G401 (cell line): Measurements from ENCODE around the gene NDUFAF2. TPM values are rescaled to one million over a fixed set of nuclear protein-coding genes. Genes with fewer than 3 reads are reported as not detected.
"Not testable (repeated sequence)": the region's sequence is repeated elsewhere in the genome, so short reads cannot be mapped to it uniquely, and the experiment has no call there.

Source experiments
- DNase-seq: peaks from one replicate; pipeline ENCODE4 v3.0.0-alpha.2; 2015; ENCODE audit warnings: low spot score
- in situ Hi-C: cut with HindIII; loops from 2 replicates; pipeline ENCODE4 v1.10.0; 2016; ENCODE audit warnings: low sequenced_read_pairs, mixed read lengths
- total RNA-seq: library from RNA; depleted of rRNA; stranded (reverse); fragments of >200 nt; shearing (Covaris generic); gene quantifications from 2 replicates; pipeline ENCODE4 v1.2.3, GENCODE V29; 2014

Gene NDUFAF2
- total RNA-seq, 1 experiment from 2014 or later: 87.6 TPM

- in situ Hi-C loops, DNase-seq: not testable (repeated sequence)
Observed at GRCh38 chr5:60982127-60982526, 37.1 kb downstream of the NDUFAF2 start.

DNA sequence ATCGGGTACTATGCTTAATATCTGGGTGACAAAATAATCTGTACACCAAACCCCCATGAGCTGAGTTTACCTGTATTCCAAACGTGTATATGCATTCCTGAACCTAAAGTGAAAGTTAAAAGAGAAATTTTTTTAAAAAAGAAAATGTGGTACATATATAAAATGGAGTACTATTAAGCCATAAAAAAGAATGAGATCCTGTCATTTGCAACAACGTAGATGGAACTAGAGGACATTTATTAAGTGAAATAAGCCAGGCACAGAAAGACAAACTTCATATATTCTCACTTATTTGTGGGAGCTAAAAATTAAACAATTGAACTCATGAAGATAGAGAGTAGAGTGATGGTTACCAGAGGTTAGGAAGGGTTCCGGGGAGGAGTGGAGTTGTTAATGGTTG lies 44.8 kb downstream of the NDUFAF2 start:
- DNase-seq: no peak
- in situ Hi-C loops: no loop called here

DNA sequence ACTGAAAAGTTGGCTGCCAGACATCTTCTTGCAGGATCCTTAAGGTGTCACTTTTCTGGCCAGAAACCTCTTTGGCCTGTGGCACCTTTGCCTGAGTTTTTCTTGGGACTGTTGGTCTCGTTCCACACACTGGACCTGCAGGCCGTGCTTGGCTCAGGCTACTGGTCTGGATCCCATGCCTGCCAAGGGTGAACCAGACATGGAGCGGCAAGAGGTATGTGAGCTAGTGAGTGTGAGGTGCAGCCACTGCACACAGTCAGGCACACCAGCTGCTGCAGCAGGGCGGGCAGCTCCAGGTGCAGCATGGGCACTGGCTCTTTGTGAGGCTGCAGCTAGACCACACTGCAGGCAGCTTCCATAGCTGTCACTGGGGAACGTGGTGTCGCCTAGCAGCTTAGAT lies 47.9 kb downstream of the NDUFAF2 start:
- no peak for DNase-seq
- in situ Hi-C loops: no loop called here

DNA sequence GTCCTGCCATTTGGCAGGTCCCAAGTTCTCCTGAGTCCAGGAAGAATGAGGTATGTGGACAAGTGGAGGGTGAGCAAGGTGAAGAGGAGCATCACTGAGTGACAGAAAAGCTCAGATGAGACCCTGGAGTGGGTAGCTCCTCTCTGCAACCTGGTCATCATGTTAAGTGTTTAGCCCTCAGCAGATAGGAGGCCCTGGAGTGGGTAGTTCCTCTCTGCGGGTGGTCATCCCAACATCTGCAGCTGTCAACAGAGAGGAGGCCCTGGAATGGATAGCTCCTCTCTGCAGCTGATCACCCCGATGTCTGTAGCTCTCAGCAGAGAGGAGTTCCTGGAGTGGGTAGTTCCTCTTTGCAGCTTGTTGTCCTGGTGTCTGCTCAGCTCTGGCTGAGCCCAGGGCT lies 48.4 kb downstream of the NDUFAF2 start:
- no peak for DNase-seq
- in situ Hi-C loops: no loop called here

GRCh38 chr5:60993875-60994571 lies 49.0 kb downstream of the NDUFAF2 start:
- no peak for DNase-seq
- in situ Hi-C loops: no loop called here

GRCh38 chr5:60996368-60996767 lies 51.4 kb downstream of the NDUFAF2 start:
- in situ Hi-C loops: no loop called here
- DNase-seq: no peak

DNA sequence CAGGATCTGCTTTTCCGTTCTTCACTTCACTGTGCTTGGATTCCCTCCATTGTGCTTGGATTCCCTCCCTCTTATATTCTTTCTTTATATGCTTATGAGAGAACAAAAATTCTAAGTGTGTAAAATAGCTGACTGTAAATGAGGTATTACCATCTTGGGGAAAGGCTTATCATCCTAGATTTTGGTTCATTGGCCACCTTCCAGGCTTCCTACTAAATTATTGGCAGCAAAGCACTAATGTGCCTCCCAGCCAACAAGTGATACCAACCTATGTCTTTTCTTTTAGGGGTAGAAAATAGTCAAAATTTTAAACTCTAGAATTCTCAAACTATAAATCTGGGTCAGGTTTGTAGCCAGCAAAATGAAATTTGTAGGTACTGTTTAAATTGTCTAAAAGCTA lies 52.7 kb downstream of the NDUFAF2 start:
- DNase-seq: peak; percentile 83
- in situ Hi-C loops: no loop called here

GRCh38 chr5:61000887-61001286 lies 55.9 kb downstream of the NDUFAF2 start:
- peak; percentile 22 for DNase-seq
- in situ Hi-C loops: no loop called here

- in situ Hi-C loops: no loop called here
- DNase-seq: peak; percentile 27
Observed at GRCh38 chr5:61001647-61002046, 56.6 kb downstream of the NDUFAF2 start.

- DNase-seq: peak; percentile 59
- in situ Hi-C loops: no loop called here
Observed at GRCh38 chr5:61002611-61003355, 57.8 kb downstream of the NDUFAF2 start.

GRCh38 chr5:61004448-61004847 lies 59.4 kb downstream of the NDUFAF2 start:
- no peak for DNase-seq
- in situ Hi-C loops: no loop called here

DNA sequence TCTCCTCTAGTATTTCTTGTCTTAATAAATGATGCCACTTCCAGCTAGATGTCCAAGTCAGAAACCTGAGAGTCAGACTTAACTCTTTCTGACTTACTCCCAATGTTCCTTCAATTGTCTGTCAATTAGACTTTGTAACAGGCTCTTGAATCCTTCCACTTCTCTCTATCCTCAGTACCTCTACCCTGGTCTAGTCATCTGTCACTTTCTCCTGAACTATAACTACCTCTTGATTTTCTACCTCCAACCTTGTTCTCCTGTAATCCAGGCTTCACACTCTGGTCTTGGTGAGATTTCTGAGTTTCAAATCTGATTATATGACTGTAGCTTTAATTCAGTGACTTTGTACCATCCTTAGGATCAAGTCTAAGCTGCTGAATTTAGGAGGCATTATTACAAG lies 64.9 kb downstream of the NDUFAF2 start:
- in situ Hi-C loops: no loop called here

GRCh38 chr5:61010467-61011454 lies 65.8 kb downstream of the NDUFAF2 start:
- no peak for DNase-seq
- in situ Hi-C loops: no loop called here

More for the DNA sequence above, 64.9 kb downstream of the NDUFAF2 start:
- no peak for DNase-seq

- no peak for DNase-seq
- in situ Hi-C loops: no loop called here
Observed at GRCh38 chr5:61018062-61018461, 73.1 kb downstream of the NDUFAF2 start.

DNA sequence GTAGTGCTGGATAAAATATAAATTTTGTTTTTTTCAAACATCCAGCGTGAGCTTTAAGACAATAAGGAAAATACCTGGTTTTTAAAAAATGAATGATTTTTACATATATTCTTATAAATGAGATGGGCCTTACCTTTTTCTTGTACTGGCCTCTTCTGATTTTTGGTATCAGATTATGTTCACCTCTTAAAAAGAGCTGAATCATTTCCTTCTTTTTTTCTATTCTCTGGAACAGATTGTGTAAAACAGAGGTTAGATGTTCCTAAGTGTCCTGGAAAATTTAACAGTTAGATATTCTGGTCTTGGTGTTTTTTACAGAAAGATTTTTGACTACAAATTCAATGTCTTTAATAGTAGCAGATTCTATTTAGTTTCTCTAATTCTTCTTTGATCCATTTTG lies 74.6 kb downstream of the NDUFAF2 start:
- no peak for DNase-seq
- in situ Hi-C loops: no loop called here

GRCh38 chr5:61020415-61020814 lies 75.4 kb downstream of the NDUFAF2 start:
- in situ Hi-C loops: no loop called here
- DNase-seq: no peak

DNA sequence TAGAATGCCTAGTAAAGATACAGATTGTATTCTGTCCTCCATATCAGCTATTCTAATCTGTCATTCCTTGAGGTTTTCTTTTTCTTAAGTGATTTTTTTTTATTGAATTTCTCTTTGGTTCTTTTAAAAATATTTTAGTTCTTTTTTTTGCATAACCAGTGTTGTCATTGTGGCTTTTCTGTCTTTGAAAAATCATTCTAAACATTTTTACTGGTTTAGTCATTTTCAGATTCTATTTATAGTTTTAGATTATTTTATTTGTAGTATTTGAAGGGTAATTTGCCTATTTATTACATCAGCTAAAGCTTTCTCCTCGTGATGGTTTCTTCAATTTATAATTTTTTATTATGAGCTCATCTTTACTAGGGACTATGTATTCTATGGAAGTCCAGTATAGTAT lies 78.1 kb downstream of the NDUFAF2 start:
- in situ Hi-C loops: no loop called here

DNA sequence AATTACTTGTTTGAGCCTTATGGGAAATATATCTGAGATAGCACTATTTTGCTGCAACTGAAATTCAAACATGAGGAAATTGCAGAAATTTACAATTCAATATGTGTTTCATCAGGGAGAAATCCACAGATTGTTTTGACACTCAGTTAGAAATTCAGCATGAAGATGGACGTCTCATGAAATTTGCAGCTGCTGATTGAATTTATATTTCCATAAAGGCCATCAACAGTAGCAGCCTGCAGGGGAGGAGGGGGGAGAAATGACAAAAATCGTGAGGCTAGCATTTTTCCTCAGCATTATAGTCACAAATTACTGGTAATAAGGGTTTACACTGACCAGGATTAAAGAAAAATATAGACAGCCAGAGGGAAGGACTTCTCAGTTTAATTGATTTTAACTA lies 81.0 kb downstream of the NDUFAF2 start:
- in situ Hi-C loops: no loop called here
- DNase-seq: no peak

More for the DNA sequence above, 78.1 kb downstream of the NDUFAF2 start:
- DNase-seq: no peak

- no peak for DNase-seq
- in situ Hi-C loops: no loop called here
Observed at GRCh38 chr5:61028382-61028781, 83.4 kb downstream of the NDUFAF2 start.
